ENCODE data around the gene FERMT3. TPM values are rescaled to one million over a fixed set of nuclear protein-coding genes. Genes with fewer than 3 reads are reported as not detected.

FERMT3 gene
- polyA plus RNA-seq, 1 experiment, result 1.9 TPM

GRCh38 chr11:64253481-64253880, 47.0 kb downstream of the FERMT3 start:
- TF ChIP-seq CTCF (IDR thresholded peaks at IDR 0.05; ENCODE audit: insufficient read depth, low read depth, low read length), result no peak
- ChIA-PET POLR2A (no interaction called here), CTCF (interaction anchor here (1.2 to 1.9 kb wide), 2 partner anchors 10 to 39 kb away, joined by 3 to 6 read pairs; no protein-coding TSS in a partner anchor)
- Histone ChIP-seq H3K36me3 (ENCODE audit: control insufficient read depth, insufficient read depth, low read length) (peaks cover 19% of the 10 kb centered on the region), H3K4me3 (ENCODE audit: low read depth, low read length) (no peak overlapping the region), H3K27me3 (ENCODE audit: control insufficient read depth, insufficient read depth, low read length) (no peaks in the 10 kb centered on the region)
- no peak for DNase-seq (ENCODE audit: low read depth)

GRCh38 chr11:64254326-64254725, 47.8 kb downstream of the FERMT3 start:
- no peak for DNase-seq (ENCODE audit: low read depth)
- no peak for TF ChIP-seq CTCF (IDR thresholded peaks at IDR 0.05; ENCODE audit: insufficient read depth, low read depth, low read length)
- Histone ChIP-seq H3K4me3 (ENCODE audit: low read depth, low read length) (no peak overlapping the region), H3K27me3 (ENCODE audit: control insufficient read depth, insufficient read depth, low read length) (no peaks in the 10 kb centered on the region), H3K36me3 (ENCODE audit: control insufficient read depth, insufficient read depth, low read length) (peaks cover 21% of the 10 kb centered on the region)
- POLR2A ChIA-PET, result no interaction called here
- CTCF ChIA-PET, result interaction anchor here (0.7 to 2.2 kb wide), 5 partner anchors 9 to 50 kb away, joined by 3 to 11 read pairs (median 5); partner anchors contain the start of gene ESRRA

GRCh38 chr11:64255135-64256128, 48.9 kb downstream of the FERMT3 start:
- no peaks in the 10 kb centered on the region for H3K27me3 ChIP-seq (ENCODE audit: control insufficient read depth, insufficient read depth, low read length)
- ChIA-PET CTCF (interaction anchor here (0.7 to 2.2 kb wide), 5 partner anchors 8 to 49 kb away, joined by 3 to 11 read pairs (median 5); partner anchors contain the start of gene ESRRA), POLR2A (no interaction called here)
- TF ChIP-seq CTCF (IDR thresholded peaks at IDR 0.05; ENCODE audit: insufficient read depth, low read depth, low read length), result no peak
- no peak for DNase-seq (ENCODE audit: low read depth)
- H3K36me3 ChIP-seq (ENCODE audit: control insufficient read depth, insufficient read depth, low read length), result peaks cover 28% of the 10 kb centered on the region
- H3K4me3 ChIP-seq (ENCODE audit: low read depth, low read length), result no peak overlapping the region

GRCh38 chr11:64256300-64256699, 49.8 kb downstream of the FERMT3 start:
- H3K4me3 ChIP-seq (ENCODE audit: low read depth, low read length), result no peak overlapping the region
- DNase-seq (ENCODE audit: low read depth), result no peak
- ChIA-PET CTCF (interaction anchor here (1.6 to 2.0 kb wide), 2 partner anchors 12 to 27 kb away, joined by 4 to 7 read pairs; no protein-coding TSS in a partner anchor), POLR2A (interaction anchor here (0.6 kb wide), 1 partner anchor 13 kb away, joined by 3 read pairs; no protein-coding TSS in a partner anchor)
- H3K36me3 ChIP-seq (ENCODE audit: control insufficient read depth, insufficient read depth, low read length), result peaks cover 29% of the 10 kb centered on the region
- no peak for TF ChIP-seq CTCF (IDR thresholded peaks at IDR 0.05; ENCODE audit: insufficient read depth, low read depth, low read length)
- no peaks in the 10 kb centered on the region for H3K27me3 ChIP-seq (ENCODE audit: control insufficient read depth, insufficient read depth, low read length)

GRCh38 chr11:64258356-64258755, 51.8 kb downstream of the FERMT3 start:
- DNase-seq (ENCODE audit: low read depth), result no peak
- ChIA-PET CTCF (interaction anchor here (1.2 to 2.0 kb wide), 2 partner anchors 9 to 10 kb away, joined by 5 to 7 read pairs; no protein-coding TSS in a partner anchor), POLR2A (no interaction called here)
- Histone ChIP-seq H3K4me3 (ENCODE audit: low read depth, low read length) (no peak overlapping the region), H3K27me3 (ENCODE audit: control insufficient read depth, insufficient read depth, low read length) (no peaks in the 10 kb centered on the region), H3K36me3 (ENCODE audit: control insufficient read depth, insufficient read depth, low read length) (peaks cover 41% of the 10 kb centered on the region)
- TF ChIP-seq CTCF (IDR thresholded peaks at IDR 0.05; ENCODE audit: insufficient read depth, low read depth, low read length), result no peak
